GM18868 (cell line): ENCODE measurements around the gene TSPYL2.
A peak's percentile ranks its signal among the peaks of the same experiment; 100 is the strongest.

Experiments
- ATAC-seq: cut with Tn5 transposase; IDR thresholded peaks from one replicate; pipeline ENCODE4 v1.9.1; 2021; ENCODE audit warnings: mild to moderate bottlenecking, moderate library complexity; ENCODE audit not compliant: unreplicated experiment

The TSPYL2 gene

DNA sequence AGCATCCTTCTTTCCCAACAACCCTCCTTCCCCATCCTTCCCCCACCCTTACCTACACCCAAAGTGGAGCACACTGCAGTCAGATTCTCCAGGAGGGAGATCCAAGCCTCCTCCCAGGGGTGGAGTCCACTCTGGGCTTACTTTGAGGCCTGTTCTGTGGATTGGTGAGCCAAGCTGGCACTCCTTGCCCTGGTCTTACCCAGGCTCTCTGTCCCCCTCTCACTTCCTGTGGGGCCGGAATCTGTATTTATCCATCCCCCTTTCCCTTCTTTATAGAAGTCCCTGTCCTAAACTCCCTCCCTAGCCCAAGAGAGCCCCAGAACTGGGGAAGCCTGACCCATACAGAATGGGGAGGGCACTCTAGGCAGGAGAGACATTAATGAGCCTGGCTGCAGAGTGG, 3.2 kb upstream of the TSPYL2 start:
- ATAC-seq, result no peak

DNA sequence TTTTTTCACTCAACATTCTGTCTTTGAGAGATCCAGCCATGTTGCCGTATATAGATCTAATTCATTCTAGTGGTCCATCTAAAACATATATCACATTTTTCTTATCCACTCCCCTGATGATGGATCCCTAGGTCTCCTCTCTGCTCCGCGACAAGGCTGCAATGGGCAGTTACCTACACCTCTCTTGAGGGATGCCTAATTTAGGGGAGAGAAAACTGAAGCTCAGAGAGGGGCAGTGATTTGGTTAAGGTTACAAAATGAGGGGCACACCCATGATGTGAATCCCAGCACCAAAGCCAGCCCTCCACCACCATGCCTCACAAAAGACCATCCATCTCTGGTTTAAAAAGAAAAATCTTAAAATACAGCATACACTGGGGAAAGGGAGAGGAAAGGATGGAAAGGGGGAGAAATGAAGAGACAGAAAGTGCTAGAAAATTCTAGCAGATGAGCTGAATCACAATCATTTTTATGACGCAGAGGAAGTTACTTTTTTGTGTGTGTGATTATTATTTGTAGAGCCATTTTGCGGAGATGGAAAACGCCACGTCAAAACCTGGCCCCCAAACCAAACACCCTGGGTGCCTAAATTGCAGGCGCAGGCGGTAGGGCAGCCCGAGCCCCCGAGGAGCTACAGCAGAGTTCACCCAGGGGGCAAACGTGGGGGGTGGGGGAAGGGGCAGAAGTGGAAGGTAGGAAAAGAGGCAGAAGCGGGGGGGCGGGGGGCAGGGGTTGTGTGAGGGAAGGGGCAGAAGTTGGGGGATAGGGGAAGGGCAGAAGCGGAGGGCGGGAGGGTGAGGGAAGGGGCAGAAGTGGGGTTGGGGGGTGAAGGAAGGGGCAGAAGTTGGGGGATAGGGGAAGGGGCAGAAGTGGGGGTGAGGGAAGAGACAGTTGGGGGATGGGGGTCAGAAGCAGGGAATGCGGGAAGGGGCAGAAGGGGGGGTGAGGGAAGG, 1.3 kb upstream of the TSPYL2 start:
- no peak for ATAC-seq

DNA sequence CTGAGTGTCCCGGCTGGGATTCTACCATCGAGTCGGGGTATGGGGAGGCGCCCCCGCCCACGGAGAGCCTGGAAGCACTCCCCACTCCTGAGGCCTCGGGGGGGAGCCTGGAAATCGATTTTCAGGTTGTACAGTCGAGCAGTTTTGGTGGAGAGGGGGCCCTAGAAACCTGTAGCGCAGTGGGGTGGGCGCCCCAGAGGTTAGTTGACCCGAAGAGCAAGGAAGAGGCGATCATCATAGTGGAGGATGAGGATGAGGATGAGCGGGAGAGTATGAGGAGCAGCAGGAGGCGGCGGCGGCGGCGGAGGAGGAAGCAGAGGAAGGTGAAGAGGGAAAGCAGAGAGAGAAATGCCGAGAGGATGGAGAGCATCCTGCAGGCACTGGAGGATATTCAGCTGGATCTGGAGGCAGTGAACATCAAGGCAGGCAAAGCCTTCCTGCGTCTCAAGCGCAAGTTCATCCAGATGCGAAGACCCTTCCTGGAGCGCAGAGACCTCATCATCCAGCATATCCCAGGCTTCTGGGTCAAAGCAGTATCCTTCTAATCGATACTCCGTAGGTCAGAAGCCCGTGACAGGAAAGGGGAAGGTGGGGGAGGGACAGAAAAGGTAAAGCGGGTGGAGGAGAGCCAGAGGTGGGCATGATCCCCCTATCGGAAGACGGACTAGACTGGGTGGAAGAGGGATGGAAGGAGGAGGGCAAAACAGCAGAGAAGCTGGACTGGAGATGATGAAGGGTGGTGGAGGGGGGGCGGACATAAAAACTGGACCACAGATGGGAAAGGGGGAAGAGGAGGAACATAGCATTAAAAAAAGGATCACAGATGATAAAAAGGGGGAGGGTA, 828 bp downstream of the TSPYL2 start:
- ATAC-seq, result no peak

DNA sequence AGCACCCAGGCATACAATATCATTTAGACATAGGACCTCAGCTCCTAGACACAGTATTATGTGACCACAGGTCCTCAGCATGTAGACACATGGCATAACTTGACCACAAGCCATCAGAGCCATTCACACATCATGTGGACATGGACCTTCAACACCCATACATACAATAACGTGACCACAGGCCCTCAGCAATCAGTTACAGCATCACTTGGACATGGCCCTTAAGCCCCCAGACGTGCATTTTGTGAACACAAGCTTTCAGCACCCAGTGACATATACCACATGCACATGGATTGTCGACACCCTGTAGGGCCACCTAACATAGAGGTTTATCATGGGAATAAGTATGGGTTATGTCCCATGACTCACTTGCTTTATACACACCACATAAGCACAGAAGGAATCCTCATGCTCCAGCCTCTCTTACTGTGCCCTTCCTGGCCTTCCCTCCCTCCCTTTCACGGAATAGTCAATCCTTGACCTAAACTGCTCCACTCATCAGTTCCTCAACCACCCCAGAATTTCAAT, 1.9 kb downstream of the TSPYL2 start:
- no peak for ATAC-seq

DNA sequence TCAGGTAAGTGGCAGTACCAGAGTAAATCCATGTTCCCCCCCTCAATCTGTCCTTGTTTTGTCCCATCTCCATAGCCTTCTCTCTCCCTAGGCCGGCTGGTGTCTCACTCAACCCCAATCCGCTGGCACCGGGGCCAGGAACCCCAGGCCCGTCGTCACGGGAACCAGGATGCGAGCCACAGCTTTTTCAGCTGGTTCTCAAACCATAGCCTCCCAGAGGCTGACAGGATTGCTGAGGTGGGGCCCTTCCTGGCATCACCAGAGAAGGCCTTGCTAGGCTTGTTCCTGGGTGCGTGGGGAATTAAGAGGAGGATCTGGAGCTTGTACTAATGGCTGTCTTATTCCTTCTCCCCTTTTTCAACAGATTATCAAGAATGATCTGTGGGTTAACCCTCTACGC, 2.7 kb downstream of the TSPYL2 start:
- no peak for ATAC-seq

DNA sequence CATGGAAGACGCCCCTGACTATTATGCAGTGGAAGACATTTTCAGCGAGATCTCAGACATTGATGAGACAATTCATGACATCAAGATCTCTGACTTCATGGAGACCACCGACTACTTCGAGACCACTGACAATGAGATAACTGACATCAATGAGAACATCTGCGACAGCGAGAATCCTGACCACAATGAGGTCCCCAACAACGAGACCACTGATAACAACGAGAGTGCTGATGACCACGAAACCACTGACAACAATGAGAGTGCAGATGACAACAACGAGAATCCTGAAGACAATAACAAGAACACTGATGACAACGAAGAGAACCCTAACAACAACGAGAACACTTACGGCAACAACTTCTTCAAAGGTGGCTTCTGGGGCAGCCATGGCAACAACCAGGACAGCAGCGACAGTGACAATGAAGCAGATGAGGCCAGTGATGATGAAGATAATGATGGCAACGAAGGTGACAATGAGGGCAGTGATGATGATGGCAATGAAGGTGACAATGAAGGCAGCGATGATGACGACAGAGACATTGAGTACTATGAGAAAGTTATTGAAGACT, 3.6 kb downstream of the TSPYL2 start:
- no peak for ATAC-seq

DNA sequence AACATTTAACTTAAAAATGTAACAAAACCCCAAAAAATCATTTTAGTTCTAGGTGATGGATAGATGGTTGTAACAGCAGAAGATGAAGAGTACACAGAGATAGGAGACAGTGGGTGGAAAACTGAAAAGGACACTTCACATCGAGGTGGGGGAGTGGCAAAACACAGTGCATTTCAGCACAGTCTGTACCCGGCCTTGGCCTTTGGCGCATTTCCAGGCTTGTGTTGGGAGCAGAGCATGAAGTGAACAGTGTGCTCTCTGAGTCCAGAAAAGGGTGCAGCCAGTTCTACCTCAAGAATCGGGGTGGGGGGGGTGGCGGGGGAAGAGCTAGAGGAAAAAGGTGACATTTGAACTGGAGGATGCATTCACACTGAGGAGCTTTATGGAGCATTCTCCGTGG, 4.3 kb downstream of the TSPYL2 start:
- no peak for ATAC-seq

DNA sequence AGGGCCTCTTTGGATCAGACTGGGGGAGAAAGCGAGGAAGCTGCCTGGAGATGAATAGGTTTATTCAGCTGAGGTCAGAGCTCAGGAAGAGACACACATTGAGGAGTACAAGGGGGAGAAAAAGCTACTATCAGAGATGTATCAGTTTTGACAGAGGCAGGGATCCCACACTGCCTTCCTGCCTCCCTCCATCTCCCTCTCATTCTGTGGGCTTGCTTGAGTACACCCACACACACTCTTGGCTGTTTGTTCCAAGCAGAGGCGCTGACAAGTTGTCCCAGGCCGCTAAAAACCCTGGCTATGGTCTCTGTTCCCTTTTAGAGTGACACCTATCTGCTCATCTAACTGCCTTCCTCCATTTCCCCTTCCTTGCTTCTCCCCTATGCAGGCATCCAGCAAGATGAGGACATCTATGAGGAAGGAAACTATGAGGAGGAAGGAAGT, 5.2 kb downstream of the TSPYL2 start:
- ATAC-seq, result no peak

DNA sequence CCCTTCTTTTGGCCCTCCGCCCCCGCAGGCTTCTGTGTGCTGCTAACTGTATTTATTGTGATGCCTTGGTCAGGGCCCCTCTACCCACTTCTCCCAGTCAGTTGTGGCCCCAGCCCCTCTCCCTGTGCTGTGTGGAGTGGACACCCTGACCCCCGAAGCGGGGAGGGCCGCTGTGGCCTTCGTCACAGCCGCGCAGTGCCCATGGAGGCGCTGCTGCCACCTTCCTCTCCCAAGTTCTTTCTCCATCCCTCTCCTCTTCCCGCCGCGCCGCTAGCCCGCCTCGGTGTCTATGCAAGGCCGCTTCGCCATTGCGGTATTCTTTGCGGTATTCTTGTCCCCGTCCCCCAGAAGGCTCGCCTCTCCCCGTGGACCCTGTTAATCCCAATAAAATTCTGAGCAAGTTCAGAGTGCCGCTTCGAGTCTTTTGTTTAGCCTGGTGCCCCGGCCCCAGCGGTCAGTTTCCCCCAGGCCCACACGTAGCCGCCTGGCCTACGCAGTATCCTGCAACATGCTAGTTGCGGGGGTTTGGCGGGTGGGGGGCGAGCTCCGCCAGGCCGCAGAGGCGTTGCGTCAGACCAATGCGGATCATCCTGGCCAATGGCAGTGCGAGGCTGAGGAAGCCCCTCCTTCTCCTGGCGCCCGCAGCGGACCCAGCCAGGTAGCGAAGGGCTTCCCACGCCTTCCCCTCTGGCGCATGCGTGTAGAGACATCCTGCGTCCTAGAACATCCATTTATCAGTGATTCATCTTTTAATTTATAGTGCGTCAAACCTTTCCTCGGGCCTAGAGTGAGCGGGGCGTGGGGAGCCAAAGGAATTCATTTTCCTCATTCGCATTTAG, 6.2 kb downstream of the TSPYL2 start:
- ATAC-seq, result no peak

DNA sequence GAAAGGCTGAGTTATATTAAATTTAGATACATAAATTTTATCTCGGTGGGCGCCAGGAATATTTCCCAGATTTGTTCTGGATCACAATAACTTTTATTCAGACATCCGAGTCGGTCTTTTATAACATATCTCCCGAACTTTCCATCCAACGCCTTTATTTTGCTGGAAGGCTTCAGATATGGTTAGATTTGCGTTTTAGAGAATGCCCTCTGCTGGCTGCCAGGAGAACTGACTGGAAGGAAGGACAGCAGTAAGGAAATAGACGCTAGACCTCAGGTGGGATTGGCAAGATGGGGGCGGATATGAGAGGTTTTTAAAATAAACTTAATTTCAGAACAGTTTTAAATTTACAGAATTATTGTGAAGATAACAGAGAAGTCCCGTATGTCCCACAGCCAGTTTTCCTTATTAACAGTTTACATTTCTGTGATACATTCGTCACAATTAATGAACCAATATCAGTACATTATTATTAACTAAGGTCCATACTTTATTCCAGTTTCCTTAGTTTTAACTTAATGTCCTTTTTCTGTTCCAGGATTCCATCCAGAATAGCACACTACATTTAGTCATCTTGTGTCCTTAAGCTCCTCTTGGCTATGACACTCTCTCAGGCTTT, 7.2 kb downstream of the TSPYL2 start:
- no peak for ATAC-seq

DNA sequence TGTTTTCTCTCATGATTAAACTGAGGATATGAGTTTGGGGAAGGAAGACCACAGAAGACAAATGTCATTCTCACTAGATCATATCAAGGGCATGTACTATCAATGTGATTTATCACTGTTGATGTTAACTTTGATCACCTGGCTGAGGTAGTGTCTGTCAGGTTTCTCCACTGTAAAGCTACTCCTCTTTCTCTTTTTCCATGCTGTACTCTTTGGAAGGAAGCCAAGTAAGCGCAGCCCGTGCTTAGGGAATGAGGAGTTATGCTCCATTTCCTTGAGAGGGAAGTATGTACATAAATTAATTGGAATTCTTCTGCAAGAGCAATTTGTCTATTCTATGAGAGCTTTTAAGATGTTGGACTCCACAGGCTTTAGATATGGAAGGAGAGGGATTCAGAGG, 7.8 kb downstream of the TSPYL2 start:
- no peak for ATAC-seq

DNA sequence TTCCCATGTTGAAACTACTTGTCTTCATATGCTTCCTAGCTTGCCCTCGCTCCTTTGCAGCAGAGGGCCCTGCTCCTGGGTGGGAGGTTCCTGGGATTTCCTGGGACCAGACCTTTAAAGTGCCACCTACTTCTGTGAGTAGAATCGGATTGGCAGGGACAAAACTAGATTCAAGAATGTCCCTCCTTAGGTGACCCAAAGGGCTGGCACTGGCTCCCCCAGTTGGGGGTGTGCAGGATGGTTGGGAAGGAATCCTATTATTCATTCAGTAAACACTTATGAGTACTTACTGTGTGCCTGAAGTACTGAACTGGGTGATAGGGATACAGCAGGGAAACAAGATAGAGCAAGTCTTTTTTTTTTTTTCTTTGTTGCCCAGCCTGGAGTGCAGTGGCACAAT, 9.2 kb downstream of the TSPYL2 start:
- no peak for ATAC-seq

DNA sequence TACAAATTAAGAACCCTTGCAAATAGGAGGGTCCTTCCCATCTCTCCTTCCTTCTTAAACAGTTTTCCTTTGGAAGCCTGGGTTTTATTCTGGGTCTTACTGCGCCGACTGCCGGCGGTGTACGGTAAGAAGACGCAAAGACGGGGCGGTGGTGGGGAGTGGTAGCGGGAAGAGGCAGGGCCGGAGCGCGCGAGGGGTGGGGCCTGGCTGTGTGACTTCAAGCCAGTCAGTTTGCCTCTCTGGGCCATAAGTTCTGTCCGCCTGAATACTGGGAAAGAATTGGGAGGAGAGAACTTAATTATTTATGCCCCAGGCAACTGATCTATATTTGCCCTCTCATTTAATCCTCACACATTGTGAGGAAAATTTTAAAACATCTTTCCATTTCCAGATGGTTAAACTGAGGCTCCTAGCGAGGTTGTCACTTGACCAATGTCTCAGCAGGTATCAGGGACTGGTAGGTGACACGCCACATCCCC, 11.0 kb downstream of the TSPYL2 start:
- ATAC-seq, result peak; percentile 63

DNA sequence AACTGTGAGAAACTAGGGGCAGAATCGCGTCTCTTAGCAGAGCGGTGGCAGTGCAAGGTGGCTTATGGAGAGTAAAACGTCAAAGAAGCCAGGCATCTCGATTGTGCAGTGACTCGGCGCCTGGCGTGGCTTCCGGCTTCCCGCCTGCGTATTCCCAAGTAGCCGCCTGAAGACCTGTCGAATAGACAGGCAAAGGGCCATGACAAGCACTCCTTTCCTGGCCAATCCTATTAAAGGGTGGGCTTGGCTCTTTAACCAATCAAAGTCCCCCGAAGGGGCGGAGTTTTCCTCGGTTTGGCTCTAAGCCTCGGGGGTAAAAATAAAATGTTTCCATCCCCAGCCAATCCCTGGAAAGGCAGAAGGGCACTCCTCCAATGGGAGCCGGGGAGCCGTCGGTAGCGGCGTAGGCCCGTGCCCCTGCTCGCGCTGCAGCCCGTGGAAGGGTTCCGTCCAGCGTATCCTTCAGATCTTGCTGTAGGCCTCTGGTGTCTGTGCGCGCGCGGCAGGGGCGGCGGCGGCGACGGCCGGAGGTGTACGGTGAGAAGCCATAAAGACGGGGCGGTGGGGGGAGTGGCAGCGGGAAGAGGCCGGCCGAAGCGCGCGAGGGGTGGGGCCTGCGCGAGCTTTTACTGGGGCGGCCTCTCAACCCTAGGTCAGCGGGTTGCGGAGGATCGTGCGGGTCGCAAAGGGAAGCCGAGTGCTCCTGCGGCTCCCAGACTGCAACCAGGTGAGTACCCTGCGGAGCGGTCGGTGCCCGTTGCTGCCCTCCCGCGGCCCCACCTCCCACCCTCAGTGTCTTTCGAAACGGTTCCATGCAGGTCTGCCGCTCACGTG, 11.8 kb downstream of the TSPYL2 start, which contains the start of gene KANTR:
TSS of gene KANTR (plus strand) at position 395 of the 834 bp plus-strand sequence. CDS start 30,131 bp downstream, outside the sequence.
- peak; percentile 86 for ATAC-seq

DNA sequence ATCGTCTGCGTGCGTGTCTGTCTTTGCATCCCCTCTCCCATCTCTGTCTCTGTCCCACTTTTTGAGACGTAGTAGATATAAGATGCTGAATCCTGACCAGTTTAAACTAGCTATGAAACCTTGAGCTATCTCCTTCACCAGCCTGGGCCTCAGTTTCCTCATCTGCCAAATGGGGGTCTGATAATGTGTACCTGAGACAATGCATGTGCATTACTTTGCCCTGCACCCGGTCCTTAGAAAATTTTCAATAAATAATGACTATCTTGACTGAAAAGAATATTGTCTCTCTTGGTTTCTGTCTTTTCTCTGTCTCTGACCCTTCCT, 12.4 kb downstream of the TSPYL2 start:
- no peak for ATAC-seq

DNA sequence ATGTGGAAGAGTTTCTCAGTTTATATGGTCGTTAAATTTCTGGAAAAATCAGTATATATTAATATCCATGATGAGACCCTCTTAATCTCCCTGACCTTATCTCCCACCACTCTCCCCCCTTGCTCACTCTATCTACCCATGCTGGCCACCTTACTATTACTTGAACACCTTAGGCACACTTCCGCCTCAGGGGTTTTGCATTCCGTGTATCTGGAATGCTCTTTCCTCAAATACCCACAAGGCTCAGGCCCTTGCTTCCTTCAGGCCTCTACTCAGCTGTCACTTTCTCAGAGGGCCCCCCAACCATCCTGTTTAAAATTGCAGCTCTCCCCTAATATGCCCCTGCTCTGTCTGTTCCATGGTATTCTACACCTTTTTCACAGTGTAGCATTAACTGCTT, 13.6 kb downstream of the TSPYL2 start:
- no peak for ATAC-seq

DNA sequence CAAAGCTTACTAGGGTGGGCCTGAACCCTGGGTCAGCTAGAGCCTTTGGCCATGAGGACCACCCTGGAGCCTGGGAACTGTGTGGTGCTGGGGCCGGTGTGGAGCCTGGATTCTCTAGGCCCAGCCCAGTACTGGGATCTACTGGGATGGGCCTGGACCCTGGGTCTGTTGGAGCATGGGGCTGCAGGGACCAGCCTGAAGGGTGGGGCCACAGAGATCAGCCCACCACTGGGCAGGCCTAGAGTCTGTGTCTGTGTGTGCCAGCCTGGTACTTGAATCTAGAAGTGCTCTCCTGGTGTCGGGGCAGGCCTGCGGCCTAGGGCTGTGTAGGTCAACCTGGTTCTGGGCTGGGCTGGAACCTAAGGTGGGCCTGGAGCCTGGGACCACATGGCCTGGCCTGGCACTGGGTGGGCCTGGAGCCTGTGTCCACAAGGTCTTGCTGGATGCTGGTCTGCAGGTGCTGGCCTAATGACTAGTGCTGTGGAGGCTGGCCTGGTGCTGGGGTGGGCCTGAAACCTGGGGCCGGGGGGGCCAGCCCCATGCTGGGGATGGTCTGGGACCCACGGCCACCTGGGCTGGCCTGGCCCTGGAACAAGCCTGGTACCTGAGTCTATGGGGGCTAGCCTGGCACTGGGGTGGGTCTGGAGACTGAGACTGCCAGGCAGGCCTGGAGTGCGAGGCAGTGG, 32.8 kb downstream of the TSPYL2 start:
- ATAC-seq, result no peak

DNA sequence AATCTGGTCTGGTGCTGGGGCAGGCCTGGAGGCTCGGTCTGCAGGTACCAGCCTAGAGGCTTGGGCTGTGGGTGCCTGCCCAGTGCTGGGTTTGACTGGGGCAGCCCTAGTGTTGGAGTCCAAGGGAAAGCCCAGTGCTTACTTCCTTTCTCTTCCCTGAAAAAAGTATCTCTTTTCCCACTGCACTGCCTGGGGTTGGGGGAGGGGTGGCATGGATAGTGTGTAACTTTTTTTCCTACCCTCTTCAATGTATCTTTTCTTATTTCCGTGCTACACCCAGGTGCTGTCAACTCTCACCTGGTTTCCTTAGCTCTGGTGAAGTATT, 33.3 kb downstream of the TSPYL2 start:
- no peak for ATAC-seq
